HEK293 (cell line): ENCODE measurements around the gene SNRNP27.

Source experiments
- HOXA7 ChIP-seq: sonication (generic); formaldehyde crosslinking; IDR thresholded peaks from 2 replicates; pipeline ENCODE4 v1.8.1; 2022; ENCODE audit warnings: missing genetic modification reagents, borderline replicate concordance
- HOXD13 ChIP-seq: sonication (generic); formaldehyde crosslinking; IDR thresholded peaks from 2 replicates; pipeline ENCODE4 v1.8.0; 2022; ENCODE audit warnings: missing genetic modification reagents, borderline replicate concordance
- SETDB1 ChIP-seq: IDR thresholded peaks from one replicate; pipeline ENCODE4 v1.6.1; 2017; ENCODE audit warnings: mild to moderate bottlenecking, low read length, moderate library complexity, mixed read lengths; ENCODE audit not compliant: insufficient read length
- SP3 ChIP-seq: fragments of 450-650 bp; formaldehyde crosslinking; IDR thresholded peaks from 2 replicates; pipeline ENCODE4 v1.5.1; 2016; ENCODE audit warnings: missing biosample characterization, missing genetic modification characterization
- TRIM28 ChIP-seq: IDR thresholded peaks from 2 replicates; pipeline ENCODE4 v1.6.1; 2011; ENCODE audit warnings: low read length, control low read depth, borderline replicate concordance
- ZBTB20 ChIP-seq: fragments of 450-650 bp; formaldehyde crosslinking; IDR thresholded peaks from 2 replicates; pipeline ENCODE4 v1.5.1; 2016; ENCODE audit warnings: missing biosample characterization, missing genetic modification characterization
- ZBTB8A ChIP-seq: fragments of 450-650 bp; formaldehyde crosslinking; IDR thresholded peaks from 2 replicates; pipeline ENCODE4 v1.5.1; 2016; ENCODE audit warnings: missing biosample characterization, missing genetic modification characterization
- ZFP37 ChIP-seq: fragments of 450-650 bp; formaldehyde crosslinking; IDR thresholded peaks from 2 replicates; pipeline ENCODE4 v1.5.1; 2016; ENCODE audit warnings: missing biosample characterization, missing genetic modification characterization
- ZFP41 ChIP-seq: fragments of 450-650 bp; formaldehyde crosslinking; IDR thresholded peaks from 2 replicates; pipeline ENCODE4 v1.5.1; 2016; ENCODE audit warnings: missing biosample characterization, missing genetic modification characterization, borderline replicate concordance
- ZFP69B ChIP-seq: fragments of 450-650 bp; formaldehyde crosslinking; IDR thresholded peaks from 2 replicates; pipeline ENCODE4 v1.5.1; 2016; ENCODE audit warnings: missing biosample characterization, missing genetic modification characterization
- ZNF2 ChIP-seq: fragments of 450-650 bp; formaldehyde crosslinking; IDR thresholded peaks from 2 replicates; pipeline ENCODE4 v1.5.1; 2016; ENCODE audit warnings: missing biosample characterization, missing genetic modification characterization
- ZNF211 ChIP-seq: fragments of 450-650 bp; formaldehyde crosslinking; IDR thresholded peaks from 2 replicates; pipeline ENCODE4 v1.5.1; 2016; ENCODE audit warnings: low read depth, missing biosample characterization, missing genetic modification characterization
- ZNF423 ChIP-seq: fragments of 450-650 bp; formaldehyde crosslinking; IDR thresholded peaks from 2 replicates; pipeline ENCODE4 v1.5.1; 2016; ENCODE audit warnings: missing biosample characterization, missing genetic modification characterization
- ZNF433 ChIP-seq: fragments of 450-650 bp; formaldehyde crosslinking; IDR thresholded peaks from 2 replicates; pipeline ENCODE4 v1.5.1; 2016; ENCODE audit warnings: missing biosample characterization, missing genetic modification characterization, low read depth
- ZNF510 ChIP-seq: fragments of 450-650 bp; formaldehyde crosslinking; IDR thresholded peaks from 2 replicates; pipeline ENCODE4 v1.5.1; 2018; ENCODE audit warnings: mild to moderate bottlenecking, missing genetic modification characterization, missing biosample characterization; ENCODE audit not compliant: insufficient replicate concordance
- ZNF549 ChIP-seq: fragments of 450-650 bp; IDR thresholded peaks from 2 replicates; pipeline ENCODE4 v1.5.1; 2018; ENCODE audit warnings: missing biosample characterization, missing genetic modification characterization, mild to moderate bottlenecking, inconsistent platforms, moderate library complexity
- ZNF596 ChIP-seq: fragments of 450-650 bp; IDR thresholded peaks from 2 replicates; pipeline ENCODE4 v1.5.0; 2018; ENCODE audit warnings: missing biosample characterization, mild to moderate bottlenecking, missing genetic modification characterization, moderate library complexity
- ZNF660 ChIP-seq: fragments of 450-650 bp; IDR thresholded peaks from 2 replicates; pipeline ENCODE4 v1.5.1; 2018; ENCODE audit warnings: missing biosample characterization, mild to moderate bottlenecking, missing genetic modification characterization
- ZNF747 ChIP-seq: fragments of 450-650 bp; formaldehyde crosslinking; IDR thresholded peaks from 2 replicates; pipeline ENCODE4 v1.5.1; 2016; ENCODE audit warnings: missing biosample characterization, missing genetic modification characterization
- ZNF777 ChIP-seq: fragments of 450-650 bp; formaldehyde crosslinking; IDR thresholded peaks from 2 replicates; pipeline ENCODE4 v1.5.1; 2017; ENCODE audit warnings: missing biosample characterization, missing genetic modification characterization, borderline replicate concordance
- ZNF830 ChIP-seq: fragments of 450-650 bp; IDR thresholded peaks from 2 replicates; pipeline ENCODE4 v1.5.0; 2018; ENCODE audit warnings: missing biosample characterization, missing genetic modification characterization, low read depth, mild to moderate bottlenecking, moderate library complexity
- ZSCAN30 ChIP-seq: fragments of 450-650 bp; IDR thresholded peaks from 2 replicates; pipeline ENCODE4 v1.5.1; 2018; ENCODE audit warnings: missing biosample characterization, mild to moderate bottlenecking, missing genetic modification characterization, moderate library complexity
- TF ChIP-seq, protein P1 (sequence below): fragments of 450-650 bp; formaldehyde crosslinking; IDR thresholded peaks from 2 replicates; pipeline ENCODE4 v1.5.1; 2016; ENCODE audit warnings: missing biosample characterization, missing genetic modification characterization
- TF ChIP-seq, protein P2 (sequence below): fragments of 450-650 bp; formaldehyde crosslinking; IDR thresholded peaks from 2 replicates; pipeline ENCODE4 v1.5.1; 2016; ENCODE audit warnings: missing biosample characterization, missing genetic modification characterization, low read depth
- TF ChIP-seq, protein P3 (sequence below): fragments of 450-650 bp; formaldehyde crosslinking; IDR thresholded peaks from 2 replicates; pipeline ENCODE4 v1.5.1; 2016; ENCODE audit warnings: missing biosample characterization, missing genetic modification characterization
- TF ChIP-seq, protein P4 (sequence below): fragments of 450-650 bp; formaldehyde crosslinking; IDR thresholded peaks from 2 replicates; pipeline ENCODE4 v1.5.1; 2016; ENCODE audit warnings: missing biosample characterization, missing genetic modification characterization, borderline replicate concordance
- TF ChIP-seq, protein P5 (sequence below): fragments of 450-650 bp; formaldehyde crosslinking; IDR thresholded peaks from 2 replicates; pipeline ENCODE4 v1.5.1; 2016; ENCODE audit warnings: missing biosample characterization, missing genetic modification characterization

SNRNP27 gene

DNA sequence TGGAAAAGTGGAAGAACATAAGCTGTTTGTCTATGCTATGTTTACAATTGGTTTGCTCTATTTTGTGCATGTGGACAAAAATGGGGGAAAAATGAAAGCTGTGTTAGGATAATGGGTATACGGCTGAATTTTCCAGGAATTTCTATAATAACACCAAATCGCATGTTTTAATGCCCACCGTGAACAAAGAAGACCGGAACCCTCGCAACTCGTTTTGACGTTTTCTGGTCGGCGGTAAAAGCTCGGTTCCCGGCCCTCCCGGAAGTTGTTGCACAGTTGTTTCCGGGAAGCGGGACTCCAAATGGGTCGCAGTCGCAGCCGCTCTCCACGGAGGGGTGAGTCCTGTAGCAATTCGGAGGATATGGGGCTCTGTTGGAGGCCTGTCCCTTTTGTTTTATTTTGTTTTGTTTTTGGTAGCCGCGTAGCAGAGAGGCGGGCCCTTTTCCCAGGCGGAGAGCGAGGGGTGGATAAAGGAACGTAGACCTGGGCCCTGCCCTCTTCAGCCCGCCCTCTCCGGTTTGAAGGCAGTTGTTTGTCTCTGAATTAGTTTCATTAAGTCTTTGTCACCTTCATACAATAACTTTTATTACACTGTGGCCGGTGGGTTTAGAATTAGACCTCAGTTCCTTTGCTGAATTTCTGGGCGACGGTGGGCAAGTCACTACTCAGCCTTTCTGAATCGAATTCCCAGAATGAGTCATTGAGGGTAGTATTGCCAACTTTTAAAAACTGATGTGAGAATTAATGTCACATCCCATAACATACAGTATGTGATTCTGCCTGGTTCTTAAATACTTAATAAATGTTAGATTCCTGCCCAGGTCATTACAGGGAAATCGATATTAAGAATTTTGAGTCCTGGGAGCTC lies at the start of gene SNRNP27 (continued):
- TF ChIP-seq ZSCAN30 (tag by site-specific recombination) (peak; percentile 70), ZBTB20 (tag by site-specific recombination) (no peak), ZFP41 (no peak), ZNF596 (tag by site-specific recombination) (no peak), ZNF211 (no peak), ZNF660 (tag by site-specific recombination) (peak; percentile 91; the same call in 1 of the 2 replicates), ZNF433 (tag by site-specific recombination) (no peak), ZFP37 (no peak), HOXA7 (CRISPR knock-in tag) (no peak), ZFP69B (tag by site-specific recombination) (no peak), HOXD13 (CRISPR knock-in tag) (no peak), ZNF747 (no peak), SETDB1 (no peak), ZNF777 (tag by site-specific recombination) (no peak), ZBTB8A (tag by site-specific recombination) (no peak), ZNF2 (tag by site-specific recombination) (peak; percentile 69), ZNF830 (no peak), SP3 (tag by site-specific recombination) (peak; percentile 62), ZNF510 (no peak), ZNF549 (no peak), ZNF423 (tag by site-specific recombination) (no peak), TRIM28 (no peak)
- TF ChIP-seq, protein P1, sequence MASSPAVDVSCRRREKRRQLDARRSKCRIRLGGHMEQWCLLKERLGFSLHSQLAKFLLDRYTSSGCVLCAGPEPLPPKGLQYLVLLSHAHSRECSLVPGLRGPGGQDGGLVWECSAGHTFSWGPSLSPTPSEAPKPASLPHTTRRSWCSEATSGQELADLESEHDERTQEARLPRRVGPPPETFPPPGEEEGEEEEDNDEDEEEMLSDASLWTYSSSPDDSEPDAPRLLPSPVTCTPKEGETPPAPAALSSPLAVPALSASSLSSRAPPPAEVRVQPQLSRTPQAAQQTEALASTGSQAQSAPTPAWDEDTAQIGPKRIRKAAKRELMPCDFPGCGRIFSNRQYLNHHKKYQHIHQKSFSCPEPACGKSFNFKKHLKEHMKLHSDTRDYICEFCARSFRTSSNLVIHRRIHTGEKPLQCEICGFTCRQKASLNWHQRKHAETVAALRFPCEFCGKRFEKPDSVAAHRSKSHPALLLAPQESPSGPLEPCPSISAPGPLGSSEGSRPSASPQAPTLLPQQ (tag by site-specific recombination) = peak; percentile 57
- TF ChIP-seq, protein P2, sequence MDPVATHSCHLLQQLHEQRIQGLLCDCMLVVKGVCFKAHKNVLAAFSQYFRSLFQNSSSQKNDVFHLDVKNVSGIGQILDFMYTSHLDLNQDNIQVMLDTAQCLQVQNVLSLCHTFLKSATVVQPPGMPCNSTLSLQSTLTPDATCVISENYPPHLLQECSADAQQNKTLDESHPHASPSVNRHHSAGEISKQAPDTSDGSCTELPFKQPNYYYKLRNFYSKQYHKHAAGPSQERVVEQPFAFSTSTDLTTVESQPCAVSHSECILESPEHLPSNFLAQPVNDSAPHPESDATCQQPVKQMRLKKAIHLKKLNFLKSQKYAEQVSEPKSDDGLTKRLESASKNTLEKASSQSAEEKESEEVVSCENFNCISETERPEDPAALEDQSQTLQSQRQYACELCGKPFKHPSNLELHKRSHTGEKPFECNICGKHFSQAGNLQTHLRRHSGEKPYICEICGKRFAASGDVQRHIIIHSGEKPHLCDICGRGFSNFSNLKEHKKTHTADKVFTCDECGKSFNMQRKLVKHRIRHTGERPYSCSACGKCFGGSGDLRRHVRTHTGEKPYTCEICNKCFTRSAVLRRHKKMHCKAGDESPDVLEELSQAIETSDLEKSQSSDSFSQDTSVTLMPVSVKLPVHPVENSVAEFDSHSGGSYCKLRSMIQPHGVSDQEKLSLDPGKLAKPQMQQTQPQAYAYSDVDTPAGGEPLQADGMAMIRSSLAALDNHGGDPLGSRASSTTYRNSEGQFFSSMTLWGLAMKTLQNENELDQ (tag by site-specific recombination) = no peak
- TF ChIP-seq, protein P3, sequence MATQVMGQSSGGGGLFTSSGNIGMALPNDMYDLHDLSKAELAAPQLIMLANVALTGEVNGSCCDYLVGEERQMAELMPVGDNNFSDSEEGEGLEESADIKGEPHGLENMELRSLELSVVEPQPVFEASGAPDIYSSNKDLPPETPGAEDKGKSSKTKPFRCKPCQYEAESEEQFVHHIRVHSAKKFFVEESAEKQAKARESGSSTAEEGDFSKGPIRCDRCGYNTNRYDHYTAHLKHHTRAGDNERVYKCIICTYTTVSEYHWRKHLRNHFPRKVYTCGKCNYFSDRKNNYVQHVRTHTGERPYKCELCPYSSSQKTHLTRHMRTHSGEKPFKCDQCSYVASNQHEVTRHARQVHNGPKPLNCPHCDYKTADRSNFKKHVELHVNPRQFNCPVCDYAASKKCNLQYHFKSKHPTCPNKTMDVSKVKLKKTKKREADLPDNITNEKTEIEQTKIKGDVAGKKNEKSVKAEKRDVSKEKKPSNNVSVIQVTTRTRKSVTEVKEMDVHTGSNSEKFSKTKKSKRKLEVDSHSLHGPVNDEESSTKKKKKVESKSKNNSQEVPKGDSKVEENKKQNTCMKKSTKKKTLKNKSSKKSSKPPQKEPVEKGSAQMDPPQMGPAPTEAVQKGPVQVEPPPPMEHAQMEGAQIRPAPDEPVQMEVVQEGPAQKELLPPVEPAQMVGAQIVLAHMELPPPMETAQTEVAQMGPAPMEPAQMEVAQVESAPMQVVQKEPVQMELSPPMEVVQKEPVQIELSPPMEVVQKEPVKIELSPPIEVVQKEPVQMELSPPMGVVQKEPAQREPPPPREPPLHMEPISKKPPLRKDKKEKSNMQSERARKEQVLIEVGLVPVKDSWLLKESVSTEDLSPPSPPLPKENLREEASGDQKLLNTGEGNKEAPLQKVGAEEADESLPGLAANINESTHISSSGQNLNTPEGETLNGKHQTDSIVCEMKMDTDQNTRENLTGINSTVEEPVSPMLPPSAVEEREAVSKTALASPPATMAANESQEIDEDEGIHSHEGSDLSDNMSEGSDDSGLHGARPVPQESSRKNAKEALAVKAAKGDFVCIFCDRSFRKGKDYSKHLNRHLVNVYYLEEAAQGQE (tag by site-specific recombination) = no peak
- TF ChIP-seq, protein P4, sequence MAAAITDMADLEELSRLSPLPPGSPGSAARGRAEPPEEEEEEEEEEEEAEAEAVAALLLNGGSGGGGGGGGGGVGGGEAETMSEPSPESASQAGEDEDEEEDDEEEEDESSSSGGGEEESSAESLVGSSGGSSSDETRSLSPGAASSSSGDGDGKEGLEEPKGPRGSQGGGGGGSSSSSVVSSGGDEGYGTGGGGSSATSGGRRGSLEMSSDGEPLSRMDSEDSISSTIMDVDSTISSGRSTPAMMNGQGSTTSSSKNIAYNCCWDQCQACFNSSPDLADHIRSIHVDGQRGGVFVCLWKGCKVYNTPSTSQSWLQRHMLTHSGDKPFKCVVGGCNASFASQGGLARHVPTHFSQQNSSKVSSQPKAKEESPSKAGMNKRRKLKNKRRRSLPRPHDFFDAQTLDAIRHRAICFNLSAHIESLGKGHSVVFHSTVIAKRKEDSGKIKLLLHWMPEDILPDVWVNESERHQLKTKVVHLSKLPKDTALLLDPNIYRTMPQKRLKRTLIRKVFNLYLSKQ (tag by site-specific recombination) = no peak
- TF ChIP-seq, protein P5, sequence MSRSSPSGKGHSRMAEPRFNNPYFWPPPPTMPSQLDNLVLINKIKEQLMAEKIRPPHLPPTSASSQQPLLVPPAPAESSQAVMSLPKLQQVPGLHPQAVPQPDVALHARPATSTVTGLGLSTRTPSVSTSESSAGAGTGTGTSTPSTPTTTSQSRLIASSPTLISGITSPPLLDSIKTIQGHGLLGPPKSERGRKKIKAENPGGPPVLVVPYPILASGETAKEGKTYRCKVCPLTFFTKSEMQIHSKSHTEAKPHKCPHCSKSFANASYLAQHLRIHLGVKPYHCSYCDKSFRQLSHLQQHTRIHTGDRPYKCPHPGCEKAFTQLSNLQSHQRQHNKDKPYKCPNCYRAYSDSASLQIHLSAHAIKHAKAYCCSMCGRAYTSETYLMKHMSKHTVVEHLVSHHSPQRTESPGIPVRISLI = no peak
